ENCODE data around the gene TNRC6B.

- TF ChIP-seq, protein P1, sequence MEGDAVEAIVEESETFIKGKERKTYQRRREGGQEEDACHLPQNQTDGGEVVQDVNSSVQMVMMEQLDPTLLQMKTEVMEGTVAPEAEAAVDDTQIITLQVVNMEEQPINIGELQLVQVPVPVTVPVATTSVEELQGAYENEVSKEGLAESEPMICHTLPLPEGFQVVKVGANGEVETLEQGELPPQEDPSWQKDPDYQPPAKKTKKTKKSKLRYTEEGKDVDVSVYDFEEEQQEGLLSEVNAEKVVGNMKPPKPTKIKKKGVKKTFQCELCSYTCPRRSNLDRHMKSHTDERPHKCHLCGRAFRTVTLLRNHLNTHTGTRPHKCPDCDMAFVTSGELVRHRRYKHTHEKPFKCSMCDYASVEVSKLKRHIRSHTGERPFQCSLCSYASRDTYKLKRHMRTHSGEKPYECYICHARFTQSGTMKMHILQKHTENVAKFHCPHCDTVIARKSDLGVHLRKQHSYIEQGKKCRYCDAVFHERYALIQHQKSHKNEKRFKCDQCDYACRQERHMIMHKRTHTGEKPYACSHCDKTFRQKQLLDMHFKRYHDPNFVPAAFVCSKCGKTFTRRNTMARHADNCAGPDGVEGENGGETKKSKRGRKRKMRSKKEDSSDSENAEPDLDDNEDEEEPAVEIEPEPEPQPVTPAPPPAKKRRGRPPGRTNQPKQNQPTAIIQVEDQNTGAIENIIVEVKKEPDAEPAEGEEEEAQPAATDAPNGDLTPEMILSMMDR (optimal IDR thresholded peaks at IDR 0.05 in 1 of 3, IDR thresholded peaks at IDR 0.05 in 1 of 3, conservative IDR thresholded peaks at IDR 0.05 in 1 of 3; ENCODE audit: extremely low read depth in 1 of 3, insufficient read depth in 2 of 3, low read length in 3 of 3) = no peak
- TF ChIP-seq EZH2 (IDR thresholded peaks at IDR 0.05; ENCODE audit: low read length) = no peak
Measured at GRCh38 chr22:40330615-40331014, 152.9 kb downstream of the TNRC6B start.

All from keratinocyte (primary cell).